HepG2 (cell line): ENCODE results near the gene IL17A.

Experiments used
- ARID2 ChIP-seq: sonication (generic); formaldehyde crosslinking; IDR thresholded peaks from 2 replicates; pipeline ENCODE4 v1.8.1; 2022; ENCODE audit warnings: mild to moderate bottlenecking, missing genetic modification reagents, borderline replicate concordance
- TF ChIP-seq, protein P1 (sequence below): sonication (generic); formaldehyde crosslinking; IDR thresholded peaks from 2 replicates; pipeline ENCODE4 v1.5.0; 2020; ENCODE audit warnings: mild to moderate bottlenecking, missing genetic modification reagents, moderate library complexity

DNA sequence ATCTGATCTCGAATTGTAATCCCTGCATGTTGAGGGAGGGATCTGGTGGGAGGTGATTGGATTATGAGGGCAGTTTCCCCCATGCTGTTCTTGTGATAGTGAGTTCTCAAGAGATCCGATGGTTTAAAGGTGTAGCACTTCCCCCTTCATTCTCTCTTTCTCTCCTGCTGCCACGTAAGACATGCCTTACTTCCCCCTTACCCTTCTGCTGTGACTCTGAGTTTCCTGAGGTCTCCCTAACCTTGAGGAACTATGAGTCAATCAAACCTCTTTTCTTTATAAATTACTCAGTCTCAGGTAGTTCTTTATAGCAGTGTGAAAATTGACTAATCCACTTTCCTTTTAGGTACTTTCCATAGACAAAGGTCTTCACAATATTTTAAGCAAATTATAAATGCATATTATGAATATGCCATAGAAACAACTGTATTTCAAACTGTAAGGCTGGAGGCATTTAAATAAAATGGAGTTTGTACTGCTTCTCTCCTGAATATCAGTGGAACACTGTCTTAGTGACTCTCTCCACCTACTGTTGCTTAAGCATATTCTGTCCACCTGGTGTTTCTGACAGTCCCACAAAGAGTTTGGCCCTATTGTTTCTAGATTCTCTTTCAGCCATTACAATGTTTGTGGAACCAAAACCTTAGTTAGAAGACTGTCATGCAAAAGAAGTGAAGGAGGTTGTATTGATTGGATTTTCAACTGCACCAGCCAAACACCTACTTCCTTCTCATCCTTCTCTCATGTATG lies 24.3 kb upstream of the IL17A start:
- TF ChIP-seq, protein P1, sequence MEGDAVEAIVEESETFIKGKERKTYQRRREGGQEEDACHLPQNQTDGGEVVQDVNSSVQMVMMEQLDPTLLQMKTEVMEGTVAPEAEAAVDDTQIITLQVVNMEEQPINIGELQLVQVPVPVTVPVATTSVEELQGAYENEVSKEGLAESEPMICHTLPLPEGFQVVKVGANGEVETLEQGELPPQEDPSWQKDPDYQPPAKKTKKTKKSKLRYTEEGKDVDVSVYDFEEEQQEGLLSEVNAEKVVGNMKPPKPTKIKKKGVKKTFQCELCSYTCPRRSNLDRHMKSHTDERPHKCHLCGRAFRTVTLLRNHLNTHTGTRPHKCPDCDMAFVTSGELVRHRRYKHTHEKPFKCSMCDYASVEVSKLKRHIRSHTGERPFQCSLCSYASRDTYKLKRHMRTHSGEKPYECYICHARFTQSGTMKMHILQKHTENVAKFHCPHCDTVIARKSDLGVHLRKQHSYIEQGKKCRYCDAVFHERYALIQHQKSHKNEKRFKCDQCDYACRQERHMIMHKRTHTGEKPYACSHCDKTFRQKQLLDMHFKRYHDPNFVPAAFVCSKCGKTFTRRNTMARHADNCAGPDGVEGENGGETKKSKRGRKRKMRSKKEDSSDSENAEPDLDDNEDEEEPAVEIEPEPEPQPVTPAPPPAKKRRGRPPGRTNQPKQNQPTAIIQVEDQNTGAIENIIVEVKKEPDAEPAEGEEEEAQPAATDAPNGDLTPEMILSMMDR: no peak
- no peak for TF ChIP-seq ARID2 (CRISPR knock-in tag)
